Measurements from ENCODE around the gene FBXW5. TPM values are rescaled to one million over a fixed set of nuclear protein-coding genes. Genes with fewer than 3 reads are reported as not detected.

FBXW5 gene
- total RNA-seq, 2 experiments from 2014 or later, result 63.3 to 89.6 TPM

DNA sequence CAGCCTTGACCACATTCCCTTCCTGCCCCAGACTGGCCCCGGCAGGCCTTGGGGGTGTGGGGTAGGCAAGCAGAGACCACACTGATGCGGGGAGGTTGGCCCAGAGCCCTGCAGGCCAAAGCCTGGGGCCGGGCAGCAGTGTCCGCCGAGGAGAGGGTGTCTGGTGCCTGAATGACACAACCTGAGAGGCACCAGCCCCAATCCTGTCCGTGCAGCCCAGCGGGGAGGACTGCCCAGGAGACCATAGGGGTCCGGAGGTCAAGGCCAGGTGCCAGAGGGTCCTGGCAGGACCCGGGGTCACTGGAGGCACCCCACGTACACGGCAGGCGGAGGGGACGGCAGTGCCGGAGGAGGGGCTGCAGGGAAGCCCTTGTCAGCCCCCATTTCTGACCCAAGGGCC lies 27.2 kb upstream of the FBXW5 start:
- POLR2A ChIA-PET, result no interaction called here
- intact Hi-C loops (cut with micrococcal nuclease; ENCODE audit: unreplicated experiment), result no loop called here

DNA sequence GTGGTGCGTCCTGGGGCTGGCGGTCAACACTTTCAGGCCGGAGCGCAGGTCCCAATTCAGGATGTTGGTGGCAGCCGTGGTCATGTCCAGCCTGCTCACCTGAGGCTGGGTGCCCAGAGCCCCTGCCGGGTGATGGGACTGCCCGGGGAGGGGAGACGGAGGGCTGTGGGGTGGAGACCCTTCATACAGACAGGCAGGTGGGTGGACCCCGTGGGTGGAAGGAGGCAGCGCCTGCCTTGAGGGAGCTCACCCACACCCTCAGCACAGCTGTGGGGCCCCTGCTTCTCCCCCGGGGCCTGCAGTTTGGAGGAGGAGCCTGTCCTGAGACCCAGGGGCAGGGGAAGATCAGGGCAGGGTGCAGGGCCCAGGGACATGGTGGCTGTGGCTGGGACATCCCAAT lies 25.8 kb upstream of the FBXW5 start:
- H3K9me3 ChIP-seq (ENCODE audit: low read length), result no peaks in the 10 kb centered on the region
- intact Hi-C loops (cut with micrococcal nuclease; ENCODE audit: unreplicated experiment), result no loop called here
- no peak for DNase-seq (ENCODE audit: low spot score)
- H3K79me2 ChIP-seq (ENCODE audit: insufficient read depth, low read depth, low read length), result no peaks in the 10 kb centered on the region
- TF ChIP-seq EZH2phosphoT487 (IDR thresholded peaks at IDR 0.05; ENCODE audit: borderline replicate concordance, low read depth, low read length), result no peak
- TF ChIP-seq, protein P1, sequence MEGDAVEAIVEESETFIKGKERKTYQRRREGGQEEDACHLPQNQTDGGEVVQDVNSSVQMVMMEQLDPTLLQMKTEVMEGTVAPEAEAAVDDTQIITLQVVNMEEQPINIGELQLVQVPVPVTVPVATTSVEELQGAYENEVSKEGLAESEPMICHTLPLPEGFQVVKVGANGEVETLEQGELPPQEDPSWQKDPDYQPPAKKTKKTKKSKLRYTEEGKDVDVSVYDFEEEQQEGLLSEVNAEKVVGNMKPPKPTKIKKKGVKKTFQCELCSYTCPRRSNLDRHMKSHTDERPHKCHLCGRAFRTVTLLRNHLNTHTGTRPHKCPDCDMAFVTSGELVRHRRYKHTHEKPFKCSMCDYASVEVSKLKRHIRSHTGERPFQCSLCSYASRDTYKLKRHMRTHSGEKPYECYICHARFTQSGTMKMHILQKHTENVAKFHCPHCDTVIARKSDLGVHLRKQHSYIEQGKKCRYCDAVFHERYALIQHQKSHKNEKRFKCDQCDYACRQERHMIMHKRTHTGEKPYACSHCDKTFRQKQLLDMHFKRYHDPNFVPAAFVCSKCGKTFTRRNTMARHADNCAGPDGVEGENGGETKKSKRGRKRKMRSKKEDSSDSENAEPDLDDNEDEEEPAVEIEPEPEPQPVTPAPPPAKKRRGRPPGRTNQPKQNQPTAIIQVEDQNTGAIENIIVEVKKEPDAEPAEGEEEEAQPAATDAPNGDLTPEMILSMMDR (conservative IDR thresholded peaks at IDR 0.05; ENCODE audit: low read length), result no peak
- no peak overlapping the region for H3K4me2 ChIP-seq (ENCODE audit: low read length)
- ChIA-PET POLR2A (no interaction called here), CTCF (ENCODE audit: unreplicated experiment) (no interaction called here)
- H3K9me2 ChIP-seq (ENCODE audit: insufficient read depth, low read length), result no peaks in the 10 kb centered on the region
- H3K4me1 ChIP-seq (ENCODE audit: insufficient read depth, low read length, poor library complexity, severe bottlenecking), result peaks cover 8% of the 10 kb centered on the region
- no peak overlapping the region for H3K4me3 ChIP-seq (ENCODE audit: low read depth, low read length, poor library complexity, severe bottlenecking)
- BruUV-seq (replicated peaks), result no TSS peak
- no peaks in the 10 kb centered on the region for H3K36me3 ChIP-seq (ENCODE audit: insufficient read depth, low read length)
- H2AFZ ChIP-seq (ENCODE audit: low read length), result no peak overlapping the region
- H4K20me1 ChIP-seq (ENCODE audit: insufficient read depth, low read length), result no peaks in the 10 kb centered on the region
- no peak overlapping the region for H3K27ac ChIP-seq (ENCODE audit: low read depth, low read length, poor library complexity, severe bottlenecking)

More for the DNA sequence above, 27.2 kb upstream of the FBXW5 start:
- Histone ChIP-seq H4K20me1 (ENCODE audit: insufficient read depth, low read length) (no peaks in the 10 kb centered on the region), H3K4me1 (ENCODE audit: insufficient read depth, low read length, poor library complexity, severe bottlenecking) (no peaks in the 10 kb centered on the region), H2AFZ (ENCODE audit: low read length) (no peak overlapping the region), H3K79me2 (ENCODE audit: insufficient read depth, low read depth, low read length) (no peaks in the 10 kb centered on the region), H3K4me2 (ENCODE audit: low read length) (no peak overlapping the region), H3K9me2 (ENCODE audit: insufficient read depth, low read length) (no peaks in the 10 kb centered on the region), H3K36me3 (ENCODE audit: insufficient read depth, low read length) (no peaks in the 10 kb centered on the region), H3K4me3 (ENCODE audit: low read depth, low read length, poor library complexity, severe bottlenecking) (no peak overlapping the region), H3K9me3 (ENCODE audit: low read length) (no peaks in the 10 kb centered on the region), H3K27ac (ENCODE audit: low read depth, low read length, poor library complexity, severe bottlenecking) (no peak overlapping the region)
- no TSS peak for BruUV-seq (replicated peaks)
- no peak for DNase-seq (ENCODE audit: low spot score)
- CTCF ChIA-PET (ENCODE audit: unreplicated experiment), result no interaction called here
- TF ChIP-seq EZH2phosphoT487 (IDR thresholded peaks at IDR 0.05; ENCODE audit: borderline replicate concordance, low read depth, low read length), result no peak
- TF ChIP-seq, protein P1 (conservative IDR thresholded peaks at IDR 0.05; ENCODE audit: low read length), result no peak

DNA sequence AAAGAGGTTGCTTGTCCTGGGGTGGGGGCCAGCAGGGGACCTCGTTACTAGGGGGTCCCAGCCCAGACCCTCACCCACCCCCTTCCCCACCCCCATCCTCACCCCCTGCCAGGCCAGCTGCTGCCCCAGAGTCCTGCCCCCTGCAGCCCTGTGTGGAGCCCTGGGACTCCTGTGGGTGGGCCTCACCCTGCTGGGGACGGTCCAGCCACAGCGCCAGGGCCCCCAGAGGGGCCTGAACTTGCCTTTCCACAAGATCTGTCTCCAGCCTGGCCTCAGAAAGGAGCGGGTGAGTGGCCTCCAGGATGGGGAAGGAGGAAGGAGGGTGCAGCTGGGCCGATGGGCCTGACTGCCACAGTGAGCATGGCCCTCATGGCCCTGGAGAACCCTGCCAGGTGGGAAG lies 25.2 kb upstream of the FBXW5 start:
- BruUV-seq (replicated peaks), result no TSS peak
- no peak overlapping the region for H3K27ac ChIP-seq (ENCODE audit: low read depth, low read length, poor library complexity, severe bottlenecking)
- intact Hi-C loops (cut with micrococcal nuclease; ENCODE audit: unreplicated experiment), result no loop called here
- H3K4me2 ChIP-seq (ENCODE audit: low read length), result no peak overlapping the region
- no peaks in the 10 kb centered on the region for H3K36me3 ChIP-seq (ENCODE audit: insufficient read depth, low read length)
- no peaks in the 10 kb centered on the region for H3K9me3 ChIP-seq (ENCODE audit: low read length)
- POLR2A ChIA-PET, result no interaction called here
- H2AFZ ChIP-seq (ENCODE audit: low read length), result no peak overlapping the region
- no peaks in the 10 kb centered on the region for H3K9me2 ChIP-seq (ENCODE audit: insufficient read depth, low read length)
- H3K79me2 ChIP-seq (ENCODE audit: insufficient read depth, low read depth, low read length), result no peaks in the 10 kb centered on the region
- no peak for TF ChIP-seq EZH2phosphoT487 (IDR thresholded peaks at IDR 0.05; ENCODE audit: borderline replicate concordance, low read depth, low read length)
- TF ChIP-seq, protein P1 (conservative IDR thresholded peaks at IDR 0.05; ENCODE audit: low read length), result no peak
- H3K4me1 ChIP-seq (ENCODE audit: insufficient read depth, low read length, poor library complexity, severe bottlenecking), result peaks cover 8% of the 10 kb centered on the region
- no peak overlapping the region for H3K4me3 ChIP-seq (ENCODE audit: low read depth, low read length, poor library complexity, severe bottlenecking)
- DNase-seq (ENCODE audit: low spot score), result no peak
- CTCF ChIA-PET (ENCODE audit: unreplicated experiment), result no interaction called here
- no peaks in the 10 kb centered on the region for H4K20me1 ChIP-seq (ENCODE audit: insufficient read depth, low read length)
